Gastrocnemius medialis (tissue), 4 donors: ENCODE results near the gene NKX2-4. TPM values are rescaled to one million over a fixed set of nuclear protein-coding genes. Genes with fewer than 3 reads are reported as not detected.

Source experiments
- ATAC-seq, 2 donors: fragments of 150-250 bp; one replicate each; pipeline ENCODE4 v1.9.1; 2016
- DNase-seq, 2 donors: peaks; one replicate each; pipeline ENCODE4 v3.0.0-alpha.2; 2019
- H3K27ac ChIP-seq, 4 donors: fragments of 200-600 bp; sonication (generic); 1 replicate in 1 of 4; 2 replicates in 3 of 4; pipeline ENCODE4 v1.5.1; 2016 to 2018; ENCODE audit warnings: mild to moderate bottlenecking in 2 of 4, moderate library complexity in 1 of 4
- H3K27me3 ChIP-seq, 3 donors: fragments of 200-600 bp; sonication (generic) in 2 of 3; 1 replicate in 1 of 3; 2 replicates in 2 of 3; pipeline versions ENCODE4 v1.5.1 to v1.6.0; 2016 to 2019; ENCODE audit warnings: mild to moderate bottlenecking in 1 of 3, moderate library complexity in 1 of 3
- H3K36me3 ChIP-seq, 2 donors: fragments of 200-600 bp; sonication (generic) in 1 of 2; one replicate each; pipeline ENCODE4 v1.5.1; 2017 to 2018
- H3K4me1 ChIP-seq, 2 donors: fragments of 200-600 bp; sonication (generic) in 1 of 2; one replicate each; pipeline ENCODE4 v1.5.1; 2016 to 2017; ENCODE audit warnings: mild to moderate bottlenecking in 2 of 2
- H3K4me3 ChIP-seq, 4 donors: fragments of 200-600 bp; sonication (generic) in 3 of 4; 1 replicate in 1 of 4; 2 replicates in 3 of 4; pipeline ENCODE4 v1.5.1; 2016 to 2019; ENCODE audit warnings: mild to moderate bottlenecking in 2 of 4
- H3K9me3 ChIP-seq, 3 donors: fragments of 200-600 bp; sonication (generic) in 2 of 3; 1 replicate in 1 of 3; 2 replicates in 2 of 3; pipeline ENCODE4 v1.5.1; 2016 to 2019
- CTCF ChIP-seq, 5 experiments: fragments of 450-650 bp in 3 of 5; fragments of 200-600 bp in 2 of 5; sonication (generic) in 2 of 5; IDR thresholded peaks in 4 of 5; conservative IDR thresholded peaks in 1 of 5; 1 replicate in 4 of 5; 2 replicates in 1 of 5; pipeline ENCODE4 v1.5.1; 2016 to 2019; ENCODE audit warnings: antibody characterized with exemption in 5 of 5, mild to moderate bottlenecking in 3 of 5, moderate library complexity in 3 of 5
- POLR2A ChIP-seq, 2 donors: fragments of 450-650 bp; IDR thresholded peaks; one replicate each; pipeline ENCODE4 v1.6.1; 2017; ENCODE audit warnings: antibody characterized with exemption in 2 of 2, mild to moderate bottlenecking in 2 of 2, moderate library complexity in 2 of 2
- in situ Hi-C, 4 donors: fragments of 200-750 bp; cut with MboI; loops; one replicate each; pipeline versions ENCODE4 v1.15.0 to v1.8.0; 2017; ENCODE audit warnings: low sequenced_read_pairs in 4 of 4
- intact Hi-C: fragments of 100-400 bp; cut with DNase I; formaldehyde crosslinking; loops from one replicate; pipeline ENCODE4 v1.15.1; 2023; ENCODE audit warnings: low total_unique reads
- total RNA-seq, 4 donors: library from RNA; depleted of rRNA; stranded (reverse); fragments of >200 nt; gene quantifications; one replicate each; pipeline versions ENCODE4 v1.1.0 to v1.2.3, GENCODE V29; 2016

The NKX2-4 gene
- total RNA-seq, 4 donors from 2014 or later: not detected

GRCh38 chr20:21364413-21364812 is 32.9 kb downstream of the NKX2-4 start:
- ATAC-seq: no peak

GRCh38 chr20:21361266-21361665 is 36.1 kb downstream of the NKX2-4 start:
- Histone ChIP-seq H3K36me3 (peaks cover 0 to 73% of the 10 kb centered on the region in 2 donors), H3K4me3 (no peak overlapping the region), H3K27me3 (no peaks in the 10 kb centered on the region), H3K4me1 (no peaks in the 10 kb centered on the region), H3K9me3 (no peaks in the 10 kb centered on the region), H3K27ac (no peak overlapping the region)
- in situ Hi-C loops (no loop called here), intact Hi-C loops (no loop called here)
- TF ChIP-seq CTCF (IDR thresholded peaks at IDR 0.05 in 4 of 5, conservative IDR thresholded peaks at IDR 0.05 in 1 of 5) (no peak), POLR2A (IDR thresholded peaks at IDR 0.05) (no peak)
- ATAC-seq: no peak
- DNase-seq: no peak

More at GRCh38 chr20:21364413-21364812, 32.9 kb downstream of the NKX2-4 start:
- DNase-seq: no peak
- intact Hi-C loops: no loop called here
- peaks cover 0 to 60% of the 10 kb centered on the region in 2 donors for H3K36me3 ChIP-seq
- no peak overlapping the region for H3K27ac ChIP-seq
- H3K4me3 ChIP-seq: no peak overlapping the region
- no peaks in the 10 kb centered on the region for H3K27me3 ChIP-seq
- no peaks in the 10 kb centered on the region for H3K4me1 ChIP-seq
- TF ChIP-seq POLR2A (IDR thresholded peaks at IDR 0.05): no peak
- no peak for TF ChIP-seq CTCF (IDR thresholded peaks at IDR 0.05 in 4 of 5, conservative IDR thresholded peaks at IDR 0.05 in 1 of 5)
- H3K9me3 ChIP-seq: no peaks in the 10 kb centered on the region
- in situ Hi-C loops: no loop called here

- TF ChIP-seq CTCF (IDR thresholded peaks at IDR 0.05 in 4 of 5, conservative IDR thresholded peaks at IDR 0.05 in 1 of 5): no peak
- TF ChIP-seq POLR2A (IDR thresholded peaks at IDR 0.05): no peak
- in situ Hi-C loops: no loop called here
- DNase-seq (no peak), ATAC-seq (no peak)
- intact Hi-C loops: no loop called here
- Histone ChIP-seq H3K4me1 (no peaks in the 10 kb centered on the region), H3K36me3 (peaks cover 0 to 76% of the 10 kb centered on the region in 2 donors), H3K9me3 (no peaks in the 10 kb centered on the region), H3K4me3 (no peak overlapping the region), H3K27me3 (no peaks in the 10 kb centered on the region), H3K27ac (no peak overlapping the region)
Measured at GRCh38 chr20:21360705-21361104, 36.6 kb downstream of the NKX2-4 start.

GRCh38 chr20:21358737-21359136 is 38.6 kb downstream of the NKX2-4 start:
- intact Hi-C loops: no loop called here
- Histone ChIP-seq H3K27me3 (no peaks in the 10 kb centered on the region), H3K4me3 (no peak overlapping the region), H3K4me1 (no peaks in the 10 kb centered on the region), H3K27ac (no peak overlapping the region), H3K36me3 (peaks cover 0 to 79% of the 10 kb centered on the region in 2 donors), H3K9me3 (no peaks in the 10 kb centered on the region)
- TF ChIP-seq POLR2A (IDR thresholded peaks at IDR 0.05): no peak
- TF ChIP-seq CTCF (IDR thresholded peaks at IDR 0.05 in 4 of 5, conservative IDR thresholded peaks at IDR 0.05 in 1 of 5): no peak
- ATAC-seq: no peak
- no peak for DNase-seq
- in situ Hi-C loops: no loop called here

- ATAC-seq: no peak
- TF ChIP-seq CTCF (IDR thresholded peaks at IDR 0.05 in 4 of 5, conservative IDR thresholded peaks at IDR 0.05 in 1 of 5) (no peak), POLR2A (IDR thresholded peaks at IDR 0.05) (no peak)
Measured at GRCh38 chr20:21357844-21358243, 39.5 kb downstream of the NKX2-4 start.

More at GRCh38 chr20:21357844-21358243, 39.5 kb downstream of the NKX2-4 start:
- intact Hi-C loops: no loop called here
- peaks cover 0 to 71% of the 10 kb centered on the region in 2 donors for H3K36me3 ChIP-seq
- H3K9me3 ChIP-seq: no peaks in the 10 kb centered on the region
- no peaks in the 10 kb centered on the region for H3K4me1 ChIP-seq
- no peak overlapping the region for H3K4me3 ChIP-seq
- DNase-seq: no peak
- no peaks in the 10 kb centered on the region for H3K27me3 ChIP-seq
- in situ Hi-C loops: no loop called here
- no peak overlapping the region for H3K27ac ChIP-seq
